Activated CD8-positive, alpha-beta T cell treated with anti-CD3 and anti-CD28 coated beads for 36 hours (primary cell): ENCODE results near the gene PLOD1. TPM values are rescaled to one million over a fixed set of nuclear protein-coding genes. Genes with fewer than 3 reads are reported as not detected.
"Not testable (repeated sequence)": the region's sequence is repeated elsewhere in the genome, so short reads cannot be mapped to it uniquely, and the experiment has no call there.

Source experiments
- ATAC-seq: fragments of 200-7000 bp; cut with Tn5 transposase; one replicate; pipeline ENCODE4 v1.10.0; 2021; ENCODE audit warnings: mild to moderate bottlenecking, moderate library complexity
- CTCF ChIA-PET: fragments of 350-600 bp; sonication (Branson Sonifier 250); formaldehyde crosslinking; loops from one replicate; lab custom pipeline; 2021; ENCODE audit warnings: antibody characterized with exemption; lab: Charles Lee
- POLR2A ChIA-PET: fragments of 350-600 bp; sonication (Branson Sonifier 250); formaldehyde crosslinking; loops from one replicate; lab custom pipeline; 2021; ENCODE audit warnings: antibody characterized with exemption; lab: Charles Lee
- DNase-seq: peaks from one replicate; pipeline ENCODE4 v3.0.0-alpha.2; 2020
- H3K27ac Mint-ChIP-seq: one replicate; pipeline ENCODE4 v1.8.0; 2021; ENCODE audit warnings: mild to moderate bottlenecking, mixed read lengths
- H3K27me3 Mint-ChIP-seq: one replicate; pipeline ENCODE4 v1.8.0; 2021; ENCODE audit warnings: mixed read lengths
- H3K36me3 Mint-ChIP-seq: one replicate; pipeline ENCODE4 v1.8.0; 2021; ENCODE audit warnings: low read depth, mixed read lengths
- H3K4me1 Mint-ChIP-seq: one replicate; pipeline ENCODE4 v1.8.0; 2021; ENCODE audit warnings: low read depth, mixed read lengths
- H3K4me3 Mint-ChIP-seq: one replicate; pipeline ENCODE4 v1.8.0; 2021; ENCODE audit warnings: mild to moderate bottlenecking, moderate library complexity, mixed read lengths
- H3K9me3 Mint-ChIP-seq: one replicate; pipeline ENCODE4 v1.8.0; 2021; ENCODE audit warnings: mixed read lengths
- CTCF ChIP-seq: fragments of 200-600 bp; IDR thresholded peaks from one replicate; pipeline ENCODE4 v1.8.0; 2022; ENCODE audit warnings: antibody characterized with exemption, mild to moderate bottlenecking
- intact Hi-C: fragments of 100-400 bp; cut with micrococcal nuclease; formaldehyde crosslinking; loops from one replicate; pipeline ENCODE4 v1.10.0; 2022
- total RNA-seq, 2 experiments: library from RNA; stranded (reverse); gene quantifications; one replicate each; pipeline ENCODE4 v1.2.3, GENCODE V29; 2021

PLOD1 gene
- total RNA-seq, 2 experiments from 2014 or later = 21.5 to 22.0 TPM

- no peak overlapping the region for H3K27ac Mint-ChIP-seq
- ATAC-seq (no peak), DNase-seq (no peak)
- ChIA-PET POLR2A (interaction anchor here (1.1 to 15.4 kb wide), 2 partner anchors 18 to 22 kb away, joined by 3 to 263 read pairs; no protein-coding TSS in a partner anchor), CTCF (no interaction called here)
- peaks cover 7% of the 10 kb centered on the region for H3K4me1 Mint-ChIP-seq
- intact Hi-C loops = no loop called here
- H3K4me3 Mint-ChIP-seq = no peak overlapping the region
- no peak for TF ChIP-seq CTCF
- no peaks in the 10 kb centered on the region for H3K27me3 Mint-ChIP-seq
- no peaks in the 10 kb centered on the region for H3K36me3 Mint-ChIP-seq
- no peaks in the 10 kb centered on the region for H3K9me3 Mint-ChIP-seq
Measured at GRCh38 chr1:11930571-11931445, 3.7 kb upstream of the PLOD1 start.

- ChIA-PET POLR2A (interaction anchor here (15.4 kb wide), 1 partner anchor 23 kb away, joined by 263 read pairs; no protein-coding TSS in a partner anchor), CTCF (no interaction called here)
- Mint-ChIP-seq H3K36me3 (no peaks in the 10 kb centered on the region), H3K4me1 (peaks cover 2% of the 10 kb centered on the region), H3K9me3 (no peaks in the 10 kb centered on the region), H3K27ac (no peak overlapping the region), H3K27me3 (no peaks in the 10 kb centered on the region), H3K4me3 (no peak overlapping the region)
- DNase-seq (no peak), ATAC-seq (no peak)
- intact Hi-C loops = no loop called here
- no peak for TF ChIP-seq CTCF
Measured at GRCh38 chr1:11931845-11932244, 2.7 kb upstream of the PLOD1 start.

- H3K9me3 Mint-ChIP-seq = no peaks in the 10 kb centered on the region
- H3K27ac Mint-ChIP-seq = peak overlapping the region; percentile 30
- POLR2A ChIA-PET = interaction anchor here (1.0 to 15.4 kb wide), 3 partner anchors 8 to 26 kb away, joined by 3 to 263 read pairs (median 5); no protein-coding TSS in a partner anchor
- CTCF ChIA-PET = interaction anchor here (0.6 to 0.7 kb wide), 2 partner anchors 27 to 39 kb away, joined by 3 read pairs; no protein-coding TSS in a partner anchor
- DNase-seq (no peak), ATAC-seq (no peak)
- no peaks in the 10 kb centered on the region for H3K27me3 Mint-ChIP-seq
- peaks cover 2% of the 10 kb centered on the region for H3K4me1 Mint-ChIP-seq
- intact Hi-C loops = no loop called here
- H3K4me3 Mint-ChIP-seq = peak overlapping the region; percentile 80
- H3K36me3 Mint-ChIP-seq = no peaks in the 10 kb centered on the region
- no peak for TF ChIP-seq CTCF
Measured at GRCh38 chr1:11935057-11935412, 518 bp downstream of the PLOD1 start.

- ATAC-seq, H3K36me3 Mint-ChIP-seq, H3K9me3 Mint-ChIP-seq, DNase-seq, intact Hi-C loops, H3K4me1 Mint-ChIP-seq, H3K27me3 Mint-ChIP-seq, H3K27ac Mint-ChIP-seq: not testable (repeated sequence)
- ChIA-PET POLR2A (interaction anchor here (1.0 to 15.4 kb wide), 3 partner anchors 9 to 27 kb away, joined by 3 to 263 read pairs (median 5); no protein-coding TSS in a partner anchor), CTCF (interaction anchor here (0.7 kb wide), 1 partner anchor 28 kb away, joined by 3 read pairs; no protein-coding TSS in a partner anchor)
- peak overlapping the region; percentile 80 for H3K4me3 Mint-ChIP-seq
Measured at GRCh38 chr1:11935733-11936132, 1.2 kb downstream of the PLOD1 start.

GRCh38 chr1:11938722-11939526 lies 4.4 kb downstream of the PLOD1 start:
- ChIA-PET CTCF (interaction anchor here (1.0 kb wide), 1 partner anchor 28 kb away, joined by 3 read pairs; no protein-coding TSS in a partner anchor), POLR2A (interaction anchor here (15.4 kb wide), 1 partner anchor 30 kb away, joined by 263 read pairs; no protein-coding TSS in a partner anchor)
- ATAC-seq = no peak
- Mint-ChIP-seq H3K4me1 (peaks cover 2% of the 10 kb centered on the region), H3K4me3 (no peak overlapping the region), H3K27me3 (no peaks in the 10 kb centered on the region), H3K36me3 (no peaks in the 10 kb centered on the region), H3K9me3 (no peaks in the 10 kb centered on the region), H3K27ac (no peak overlapping the region)
- TF ChIP-seq CTCF = no peak
- intact Hi-C loops = no loop called here
- DNase-seq = no peak

GRCh38 chr1:11939794-11940193 lies 5.3 kb downstream of the PLOD1 start:
- H3K36me3 Mint-ChIP-seq, H3K27ac Mint-ChIP-seq, DNase-seq, ATAC-seq, CTCF ChIA-PET, H3K27me3 Mint-ChIP-seq, H3K4me3 Mint-ChIP-seq, H3K4me1 Mint-ChIP-seq, H3K9me3 Mint-ChIP-seq, intact Hi-C loops: not testable (repeated sequence)
- POLR2A ChIA-PET = interaction anchor here (15.4 kb wide), 1 partner anchor 31 kb away, joined by 263 read pairs; no protein-coding TSS in a partner anchor
